ENCODE measurements around the gene TMEM234. TPM values are rescaled to one million over a fixed set of nuclear protein-coding genes. Genes with fewer than 3 reads are reported as not detected.
A peak's percentile ranks its signal among the peaks of the same experiment; 100 is the strongest.

TMEM234 gene
- total and polyA plus RNA-seq, 2 of the 4 experiments (the other 2 are of a cell fraction), result 10.8 to 22.7 TPM

- Histone ChIP-seq H4K8ac (ENCODE audit: low read depth in 2 of 2, low read length in 2 of 2) (no peak overlapping the region), H3K9me3 (ENCODE audit: control insufficient read depth, insufficient read depth, low read length) (no peaks in the 10 kb centered on the region), H3K18ac (ENCODE audit: low read depth, low read length) (no peak overlapping the region), H3K4me1 (ENCODE audit: control insufficient read depth, insufficient read depth, low read length) (peaks cover 18% of the 10 kb centered on the region), H3K27me3 (ENCODE audit: control insufficient read depth, insufficient read depth, low read length) (no peaks in the 10 kb centered on the region), H3K56ac (ENCODE audit: extremely low read depth, insufficient read depth, low read length) (no peak overlapping the region), H3K9ac (ENCODE audit: low read depth, low read length) (no peak overlapping the region), H2BK15ac (ENCODE audit: low read depth, low read length) (no peak overlapping the region), H3K4me2 (ENCODE audit: low read depth, low read length) (no peak overlapping the region), H3K27ac (ENCODE audit: insufficient read depth, low read length) (no peak overlapping the region), H2BK120ac (ENCODE audit: low read depth, low read length) (peak overlapping the region; percentile 68; the same call in 1 of the 2 replicates), H2BK20ac (ENCODE audit: low read depth, low read length) (no peak overlapping the region), H4K5ac (ENCODE audit: low read depth, low read length) (no peak overlapping the region), H2AK5ac (ENCODE audit: low read depth, low read length) (peak overlapping the region; percentile 51; the same call in 1 of the 2 replicates), H3K14ac (replicated peaks; ENCODE audit: low read depth, low read length) (no peak overlapping the region), H3K4ac (ENCODE audit: low read depth, low read length) (no peak overlapping the region), H3K79me1 (ENCODE audit: low read depth in 1 of 2, low read length in 2 of 2) (peaks cover 0 to 35% of the 10 kb centered on the region in 2 experiments; a peak in 2 of 4 replicates), H3K4me3 (ENCODE audit: insufficient read depth, low read depth, low read length) (no peak overlapping the region), H2AK9ac (replicated peaks; ENCODE audit: low read depth, low read length, poor library complexity) (peak overlapping the region; percentile 92), H4K20me1 (ENCODE audit: insufficient read depth, low read length) (no peaks in the 10 kb centered on the region), H2AFZ (replicated peaks; ENCODE audit: low read length, poor library complexity) (peak overlapping the region; percentile 89), H3K36me3 (ENCODE audit: control insufficient read depth, insufficient read depth, low read length) (peaks cover 2% of the 10 kb centered on the region; the same call in 1 of the 2 replicates), H4K91ac (ENCODE audit: insufficient read depth, low read depth, low read length) (peak overlapping the region; percentile 50), H3K23ac (ENCODE audit: low read depth, low read length) (no peak overlapping the region), H2BK5ac (ENCODE audit: low read depth, low read length, poor library complexity, severe bottlenecking) (no peak overlapping the region), H3K9me1 (ENCODE audit: insufficient read depth, low read length) (peaks cover 19% of the 10 kb centered on the region)
- POLR2A ChIA-PET (ENCODE audit: unreplicated experiment), result no interaction called here
- dilution Hi-C loops (cut with HindIII; ENCODE audit: low sequenced_read_pairs, unreplicated experiment), result no loop called here
- DNase-seq (no peak), ATAC-seq (ENCODE audit: low read depth) (no peak)
- WGBS, 2 experiments (ENCODE audit: extremely low coverage in 2 of 2, insufficient read length in 1 of 2), result no CpG with 5 or more reads among the region's 4 CpGs
- BruUV-seq (replicated peaks), result no TSS peak
- in situ Hi-C loops (cut with MboI; ENCODE audit: low sequenced_read_pairs), result no loop called here
- CTCF ChIA-PET, result interaction anchor here (1.7 kb wide), 1 partner anchor 24 kb away, joined by 5 read pairs; no protein-coding TSS in a partner anchor
- TF ChIP-seq MXI1 (IDR thresholded peaks at IDR 0.05; ENCODE audit: borderline replicate concordance, low read depth, low read length) (no peak), FOS (IDR thresholded peaks at IDR 0.05; ENCODE audit: low read depth, low read length) (no peak), RFX5 (IDR thresholded peaks at IDR 0.05; ENCODE audit: low read depth, low read length) (no peak), ELK1 (IDR thresholded peaks at IDR 0.05; ENCODE audit: borderline replicate concordance, low read depth, low read length) (no peak), RAD21 (IDR thresholded peaks at IDR 0.05; ENCODE audit: low read length) (no peak), CHD1 (IDR thresholded peaks at IDR 0.05; ENCODE audit: low read depth, low read length) (no peak), USF2 (IDR thresholded peaks at IDR 0.05; ENCODE audit: low read depth, low read length) (no peak), MAZ (IDR thresholded peaks at IDR 0.05; ENCODE audit: borderline replicate concordance, low read depth, low read length) (no peak), BHLHE40 (IDR thresholded peaks at IDR 0.05; ENCODE audit: low read depth, low read length) (no peak), RCOR1 (IDR thresholded peaks at IDR 0.05; ENCODE audit: insufficient replicate concordance, low read length) (no peak), NFE2L2 (IDR thresholded peaks at IDR 0.05; ENCODE audit: low read depth, low read length) (no peak), SMC3 (IDR thresholded peaks at IDR 0.05; ENCODE audit: low read depth, low read length) (no peak), CTCF (conservative IDR thresholded peaks at IDR 0.05; ENCODE audit: low read depth, low read length) (no peak), CEBPB (IDR thresholded peaks at IDR 0.05; ENCODE audit: low read depth, low read length) (no peak), MAFK (IDR thresholded peaks at IDR 0.05; ENCODE audit: low read depth, low read length) (no peak)
- intact Hi-C loops (cut with micrococcal nuclease), result no loop called here
These were observed 17.2 kb upstream of the TMEM234 start for GRCh38 chr1:32239337-32239736.
